ENCODE measurements around the gene ICOSLG.

ICOSLG gene

DNA sequence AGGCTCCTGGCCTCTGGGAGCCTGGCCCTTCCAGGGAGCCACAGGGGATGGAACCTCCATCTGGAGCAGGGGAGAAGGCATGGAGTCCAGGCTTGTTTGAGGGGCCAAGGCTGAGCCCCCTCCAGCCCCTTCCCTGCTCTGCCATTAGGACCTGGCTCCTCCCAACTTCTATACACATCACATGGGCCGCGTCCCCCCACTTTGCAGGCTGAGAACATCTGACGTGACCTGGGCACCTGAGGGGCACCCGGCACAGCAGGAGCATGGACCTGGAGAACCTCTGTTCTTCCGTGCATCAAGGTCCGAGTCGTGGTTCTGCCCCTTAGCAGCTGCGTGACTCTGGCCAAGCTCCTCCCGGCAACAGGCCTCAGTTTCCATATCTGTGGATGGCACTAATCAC lies 41.1 kb upstream of the ICOSLG start:
- Histone ChIP-seq H2AFZ (ENCODE audit: low read length, unreplicated experiment) (no peak overlapping the region), H3K4me3 (ENCODE audit: low read depth, low read length) (no peak overlapping the region), H3K27ac (ENCODE audit: low read depth, low read length) (no peak overlapping the region), H3K4me1 (ENCODE audit: control insufficient read depth, insufficient read depth, low read length, unreplicated experiment) (no peaks in the 10 kb centered on the region), H3K79me2 (ENCODE audit: control insufficient read depth, insufficient read depth, low read length, unreplicated experiment) (no peaks in the 10 kb centered on the region), H3K27me3 (ENCODE audit: insufficient read depth, low read length) (0 out of 2 replicates have a peak, but pooled peaks cover 4% of the 10 kb centered on the region), H3K36me3 (ENCODE audit: insufficient read depth, low read length) (no peaks in the 10 kb centered on the region)

DNA sequence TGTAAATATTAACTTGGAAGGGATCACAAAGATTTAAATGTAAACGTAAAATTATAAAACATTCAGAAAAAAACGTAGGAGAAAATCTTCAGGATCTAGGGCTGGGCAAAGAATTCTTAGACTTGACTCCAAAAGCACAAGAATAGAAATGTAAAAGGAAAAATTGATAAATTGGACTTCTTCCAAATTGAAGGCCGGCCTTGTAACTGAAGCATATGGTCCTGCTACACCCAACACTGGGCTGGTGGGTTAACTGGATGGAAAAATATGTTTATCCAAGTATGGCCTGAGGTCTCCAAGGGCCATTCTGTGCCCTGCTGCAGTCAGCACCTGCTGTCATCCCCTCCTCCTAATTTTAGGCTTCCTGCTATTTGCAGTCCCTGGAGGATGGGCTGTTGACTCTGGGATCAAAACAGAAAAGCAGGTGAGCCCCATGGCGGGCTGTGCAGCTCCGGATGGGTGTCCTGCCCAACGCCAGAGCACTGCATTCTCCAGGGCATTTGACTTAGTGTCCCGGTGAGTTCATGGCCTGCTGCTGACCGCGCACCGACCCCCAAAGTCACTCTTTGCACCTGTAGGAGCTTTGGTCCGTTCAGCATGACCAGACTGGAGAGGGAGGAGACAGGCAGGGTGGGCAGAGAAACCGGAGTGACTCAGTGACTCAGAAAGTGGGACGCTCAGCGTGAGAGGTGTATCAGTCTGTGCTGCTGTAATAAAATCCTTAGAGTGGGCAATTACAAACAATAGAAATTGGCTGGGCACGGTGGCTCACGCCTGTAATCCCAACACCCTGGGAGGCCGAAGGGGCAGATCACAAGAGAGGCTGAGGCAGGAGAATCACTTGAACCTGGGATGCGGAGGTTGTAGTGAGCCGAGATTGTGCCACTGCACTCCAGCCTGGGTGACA lies 38.9 kb upstream of the ICOSLG start:
- Histone ChIP-seq H3K4me3 (ENCODE audit: low read depth, low read length) (no peak overlapping the region), H2AFZ (ENCODE audit: low read length, unreplicated experiment) (no peak overlapping the region), H3K27me3 (ENCODE audit: insufficient read depth, low read length) (0 out of 2 replicates have a peak, but pooled peaks cover 5% of the 10 kb centered on the region), H3K4me1 (ENCODE audit: control insufficient read depth, insufficient read depth, low read length, unreplicated experiment) (no peaks in the 10 kb centered on the region), H3K79me2 (ENCODE audit: control insufficient read depth, insufficient read depth, low read length, unreplicated experiment) (no peaks in the 10 kb centered on the region), H3K27ac (ENCODE audit: low read depth, low read length) (no peak overlapping the region), H3K36me3 (ENCODE audit: insufficient read depth, low read length) (no peaks in the 10 kb centered on the region)

DNA sequence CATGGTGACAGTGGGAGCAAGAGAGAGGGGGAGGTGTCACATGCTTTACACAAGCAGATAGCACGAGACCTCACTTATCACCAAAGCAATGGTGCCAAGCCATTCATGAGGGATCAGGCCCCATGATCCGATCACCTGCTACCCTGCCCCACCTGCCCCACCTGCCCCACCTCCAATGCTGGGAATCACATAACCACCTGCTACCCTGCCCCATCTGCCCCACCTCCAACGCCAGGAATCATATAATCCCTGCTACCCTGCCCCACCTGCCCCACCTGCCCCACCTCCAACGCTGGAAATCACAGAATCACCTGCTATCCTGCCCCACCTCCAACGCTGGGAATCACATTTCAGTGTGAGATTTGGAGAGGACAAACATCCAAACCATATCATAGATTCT lies 34.3 kb upstream of the ICOSLG start:
- Histone ChIP-seq H3K36me3 (ENCODE audit: insufficient read depth, low read length) (no peaks in the 10 kb centered on the region), H3K4me1 (ENCODE audit: control insufficient read depth, insufficient read depth, low read length, unreplicated experiment) (no peaks in the 10 kb centered on the region), H3K27ac (ENCODE audit: low read depth, low read length) (no peak overlapping the region), H3K27me3 (ENCODE audit: insufficient read depth, low read length) (peaks cover 12% of the 10 kb centered on the region; the same call in 1 of the 2 replicates), H3K4me3 (ENCODE audit: low read depth, low read length) (no peak overlapping the region), H3K79me2 (ENCODE audit: control insufficient read depth, insufficient read depth, low read length, unreplicated experiment) (no peaks in the 10 kb centered on the region), H2AFZ (ENCODE audit: low read length, unreplicated experiment) (no peak overlapping the region)

DNA sequence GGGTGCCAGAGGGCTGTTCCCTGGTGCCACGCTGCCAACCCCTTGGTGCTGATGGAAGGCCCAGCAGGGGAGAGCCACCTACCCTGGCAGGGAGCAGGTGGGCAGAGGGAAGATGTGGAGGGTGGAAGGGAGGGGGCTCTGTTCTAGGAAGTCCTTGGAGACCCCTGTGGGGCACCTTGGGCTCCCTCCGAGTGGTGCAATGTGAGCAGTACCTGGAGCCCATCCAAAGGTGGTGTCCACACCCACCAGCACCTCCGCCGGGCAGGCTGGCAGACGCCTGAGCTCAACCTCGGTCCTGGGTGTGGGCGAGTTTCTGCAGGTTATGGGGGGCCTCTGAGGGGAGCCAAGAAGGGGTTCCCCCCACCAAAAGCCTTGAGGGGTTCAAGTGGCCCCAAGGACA lies 32.3 kb upstream of the ICOSLG start:
- no peaks in the 10 kb centered on the region for H3K4me1 ChIP-seq (ENCODE audit: control insufficient read depth, insufficient read depth, low read length, unreplicated experiment)
- no peaks in the 10 kb centered on the region for H3K79me2 ChIP-seq (ENCODE audit: control insufficient read depth, insufficient read depth, low read length, unreplicated experiment)
- H3K36me3 ChIP-seq (ENCODE audit: insufficient read depth, low read length) = no peaks in the 10 kb centered on the region
- peaks cover 12% of the 10 kb centered on the region; the same call in 1 of the 2 replicates for H3K27me3 ChIP-seq (ENCODE audit: insufficient read depth, low read length)
- H2AFZ ChIP-seq (ENCODE audit: low read length, unreplicated experiment) = no peak overlapping the region
- H3K27ac ChIP-seq (ENCODE audit: low read depth, low read length) = no peak overlapping the region
- H3K4me3 ChIP-seq (ENCODE audit: low read depth, low read length) = no peak overlapping the region

DNA sequence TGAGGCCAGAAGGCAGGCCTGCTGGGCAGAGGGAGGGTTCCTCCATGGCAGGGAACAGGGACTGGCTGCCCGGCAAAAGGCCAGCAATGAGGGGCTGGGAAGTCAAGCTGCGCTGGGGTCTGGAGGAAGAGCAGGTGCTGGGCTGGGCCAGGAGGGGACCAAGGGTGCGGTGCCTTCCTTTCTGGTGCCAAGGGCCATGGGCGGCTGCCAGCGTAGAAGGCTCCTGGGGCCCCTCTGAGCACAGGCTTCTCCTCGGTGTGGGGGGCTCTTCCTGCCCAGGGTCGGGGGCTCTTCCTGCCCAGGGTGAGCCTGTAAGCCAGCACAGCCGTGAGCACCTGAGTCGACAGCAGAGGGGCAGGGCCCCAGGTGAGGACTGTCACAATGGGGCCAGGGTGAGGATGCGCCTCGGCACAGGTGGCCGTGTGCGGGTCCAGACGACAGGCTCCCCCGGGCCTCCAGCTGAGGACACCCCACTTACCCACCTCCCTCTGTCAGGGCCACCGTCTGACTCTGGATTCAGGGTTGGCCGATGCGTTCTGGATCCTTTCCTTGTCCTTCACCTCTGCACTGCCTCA lies 31.6 kb upstream of the ICOSLG start:
- no peaks in the 10 kb centered on the region for H3K4me1 ChIP-seq (ENCODE audit: control insufficient read depth, insufficient read depth, low read length, unreplicated experiment)
- H3K27ac ChIP-seq (ENCODE audit: low read depth, low read length) = no peak overlapping the region
- H3K4me3 ChIP-seq (ENCODE audit: low read depth, low read length) = no peak overlapping the region
- no peak overlapping the region for H2AFZ ChIP-seq (ENCODE audit: low read length, unreplicated experiment)
- H3K27me3 ChIP-seq (ENCODE audit: insufficient read depth, low read length) = peaks cover 12% of the 10 kb centered on the region; the same call in 1 of the 2 replicates
- no peaks in the 10 kb centered on the region for H3K36me3 ChIP-seq (ENCODE audit: insufficient read depth, low read length)
- H3K79me2 ChIP-seq (ENCODE audit: control insufficient read depth, insufficient read depth, low read length, unreplicated experiment) = no peaks in the 10 kb centered on the region

DNA sequence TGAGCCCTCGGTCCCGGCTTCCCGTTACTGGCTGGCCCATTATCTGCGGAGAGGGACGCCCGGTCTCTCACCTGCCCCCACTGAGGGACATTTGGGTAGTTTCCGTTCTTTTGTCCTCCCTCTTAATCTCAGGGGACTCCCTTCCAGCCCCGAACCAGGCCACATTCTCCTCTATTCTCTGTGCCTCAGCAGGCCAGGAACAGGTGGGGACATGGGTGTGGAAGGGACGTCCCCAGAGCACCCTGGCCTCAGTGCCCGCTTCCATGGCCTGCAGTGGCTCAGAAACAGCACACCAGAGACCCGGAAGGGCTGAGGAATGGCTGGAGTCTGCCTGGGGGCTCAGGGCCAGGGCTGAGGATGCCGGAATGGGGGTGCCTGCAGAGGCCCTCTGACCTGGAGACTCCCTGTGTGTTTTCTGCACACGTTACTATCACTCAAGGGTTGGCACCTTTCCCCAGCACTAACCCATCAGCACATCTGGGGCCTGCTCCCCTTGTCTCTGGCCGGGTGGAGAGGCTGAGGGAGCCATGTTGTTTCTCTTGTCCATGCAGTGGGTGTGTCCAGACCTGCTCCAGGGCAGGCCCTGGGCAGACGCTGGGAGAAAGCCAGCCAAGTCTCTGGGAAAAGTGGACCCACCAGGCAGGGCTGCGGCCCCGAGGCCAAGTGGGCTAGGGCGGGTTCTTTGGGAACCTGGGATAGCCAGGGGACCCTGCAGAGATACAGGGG lies 31.0 kb upstream of the ICOSLG start:
- Histone ChIP-seq H3K27me3 (ENCODE audit: insufficient read depth, low read length) (peaks cover 12% of the 10 kb centered on the region; the same call in 1 of the 2 replicates), H3K36me3 (ENCODE audit: insufficient read depth, low read length) (no peaks in the 10 kb centered on the region), H3K79me2 (ENCODE audit: control insufficient read depth, insufficient read depth, low read length, unreplicated experiment) (no peaks in the 10 kb centered on the region), H3K4me1 (ENCODE audit: control insufficient read depth, insufficient read depth, low read length, unreplicated experiment) (no peaks in the 10 kb centered on the region), H2AFZ (ENCODE audit: low read length, unreplicated experiment) (no peak overlapping the region), H3K4me3 (ENCODE audit: low read depth, low read length) (no peak overlapping the region), H3K27ac (ENCODE audit: low read depth, low read length) (no peak overlapping the region)

DNA sequence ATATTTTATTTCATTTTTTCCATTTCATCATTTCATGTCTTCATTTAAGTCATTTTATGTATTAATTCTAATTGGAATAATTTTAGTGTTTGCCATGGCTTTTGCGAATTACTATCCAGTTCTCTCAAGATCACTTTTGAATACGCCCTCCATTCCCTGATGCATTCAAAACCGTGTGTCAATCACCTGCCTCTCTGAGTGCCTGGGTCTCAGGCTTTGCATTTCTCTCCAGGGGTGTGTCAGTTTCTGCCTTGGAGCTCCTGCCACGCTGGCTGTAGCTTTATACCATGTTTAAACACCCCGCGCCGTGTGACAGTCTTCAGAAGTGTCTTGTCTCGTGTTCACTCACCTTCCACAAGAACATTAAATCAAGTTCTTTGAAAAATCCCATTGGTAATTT lies 28.3 kb upstream of the ICOSLG start:
- no peak overlapping the region for H3K27ac ChIP-seq (ENCODE audit: low read depth, low read length)
- H3K79me2 ChIP-seq (ENCODE audit: control insufficient read depth, insufficient read depth, low read length, unreplicated experiment) = no peaks in the 10 kb centered on the region
- no peaks in the 10 kb centered on the region for H3K36me3 ChIP-seq (ENCODE audit: insufficient read depth, low read length)
- peaks cover 4% of the 10 kb centered on the region; the same call in 1 of the 2 replicates for H3K27me3 ChIP-seq (ENCODE audit: insufficient read depth, low read length)
- no peaks in the 10 kb centered on the region for H3K4me1 ChIP-seq (ENCODE audit: control insufficient read depth, insufficient read depth, low read length, unreplicated experiment)
- H2AFZ ChIP-seq (ENCODE audit: low read length, unreplicated experiment) = no peak overlapping the region
- H3K4me3 ChIP-seq (ENCODE audit: low read depth, low read length) = no peak overlapping the region

DNA sequence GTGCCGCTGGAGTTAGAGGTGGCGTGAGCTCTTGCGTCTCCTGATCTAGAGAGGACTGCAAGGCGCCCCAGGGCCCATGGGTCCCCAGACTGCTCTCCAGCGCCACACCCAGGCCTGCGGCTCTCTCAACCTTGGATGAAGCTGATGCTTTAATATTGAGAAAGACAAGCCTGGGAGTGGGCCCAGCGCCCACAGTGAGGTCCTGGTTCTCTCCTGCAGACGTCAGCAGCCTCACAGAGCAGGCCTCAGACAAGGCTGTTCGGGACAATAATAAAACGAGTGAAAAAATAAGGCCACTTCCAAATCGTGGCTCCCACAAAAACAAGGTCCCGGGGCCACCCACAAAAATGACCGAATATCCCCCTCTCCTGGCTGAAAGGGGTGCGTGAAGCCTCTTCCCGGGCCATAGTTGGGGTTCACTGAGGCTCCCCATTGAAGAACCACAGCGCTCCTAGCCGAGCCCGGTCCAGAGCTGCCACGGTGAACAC lies 27.0 kb upstream of the ICOSLG start:
- no peak overlapping the region for H2AFZ ChIP-seq (ENCODE audit: low read length, unreplicated experiment)
- no peaks in the 10 kb centered on the region for H3K79me2 ChIP-seq (ENCODE audit: control insufficient read depth, insufficient read depth, low read length, unreplicated experiment)
- no peaks in the 10 kb centered on the region for H3K36me3 ChIP-seq (ENCODE audit: insufficient read depth, low read length)
- H3K4me3 ChIP-seq (ENCODE audit: low read depth, low read length) = no peak overlapping the region
- H3K4me1 ChIP-seq (ENCODE audit: control insufficient read depth, insufficient read depth, low read length, unreplicated experiment) = no peaks in the 10 kb centered on the region
- H3K27ac ChIP-seq (ENCODE audit: low read depth, low read length) = no peak overlapping the region
- H3K27me3 ChIP-seq (ENCODE audit: insufficient read depth, low read length) = no peaks in the 10 kb centered on the region

DNA sequence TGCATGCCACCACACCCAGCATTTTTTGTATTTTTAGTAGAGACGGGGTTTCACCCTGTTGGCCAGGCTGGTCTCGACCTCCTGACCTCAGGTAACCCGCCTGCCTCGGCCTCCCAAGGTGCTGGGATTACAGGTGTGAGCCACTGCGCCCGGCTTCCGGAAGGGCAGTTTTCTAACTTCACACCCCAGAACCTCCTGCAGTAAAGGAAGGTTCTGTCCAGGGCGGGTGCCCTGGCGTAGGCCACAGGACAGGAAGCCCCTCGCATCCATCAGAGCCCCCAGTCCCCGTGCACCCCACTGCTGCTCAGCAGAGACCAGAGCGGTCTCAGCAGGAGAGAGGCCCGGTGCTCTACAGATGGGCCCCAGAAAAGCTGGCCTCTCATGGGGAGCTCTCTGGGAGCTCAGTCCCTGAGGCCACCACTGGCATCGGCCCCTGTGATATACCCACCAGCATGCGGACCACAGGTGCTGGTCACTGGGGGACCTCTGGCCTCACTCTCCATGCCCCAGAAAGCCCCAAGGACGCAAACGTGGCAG lies 25.1 kb upstream of the ICOSLG start:
- H3K4me1 ChIP-seq (ENCODE audit: control insufficient read depth, insufficient read depth, low read length, unreplicated experiment) = no peaks in the 10 kb centered on the region
- H3K79me2 ChIP-seq (ENCODE audit: control insufficient read depth, insufficient read depth, low read length, unreplicated experiment) = no peaks in the 10 kb centered on the region
- no peak overlapping the region for H3K4me3 ChIP-seq (ENCODE audit: low read depth, low read length)
- no peak overlapping the region for H2AFZ ChIP-seq (ENCODE audit: low read length, unreplicated experiment)
- no peaks in the 10 kb centered on the region for H3K27me3 ChIP-seq (ENCODE audit: insufficient read depth, low read length)
- no peaks in the 10 kb centered on the region for H3K36me3 ChIP-seq (ENCODE audit: insufficient read depth, low read length)
- H3K27ac ChIP-seq (ENCODE audit: low read depth, low read length) = no peak overlapping the region

DNA sequence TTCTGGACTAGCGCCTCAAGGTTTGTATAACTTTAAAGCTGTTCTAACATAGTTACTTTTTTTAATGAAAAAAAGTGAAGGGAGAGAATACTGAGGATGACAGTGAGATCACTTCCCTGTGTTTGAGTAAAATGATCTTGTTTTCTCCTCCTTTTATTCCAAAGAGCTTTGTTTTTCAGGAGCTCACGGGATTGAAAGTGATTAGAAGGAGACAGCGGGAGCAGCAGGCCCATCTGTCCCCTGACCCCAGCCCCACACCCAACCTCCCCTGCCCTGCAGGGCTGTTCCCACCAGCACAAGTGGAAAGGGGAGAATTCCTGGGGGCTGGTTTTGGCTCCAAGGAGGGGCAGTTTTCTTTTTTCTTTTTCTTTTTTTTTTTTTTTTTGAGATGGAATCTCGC lies 23.0 kb upstream of the ICOSLG start:
- Histone ChIP-seq H3K27ac (ENCODE audit: low read depth, low read length) (no peak overlapping the region), H3K27me3 (ENCODE audit: insufficient read depth, low read length) (no peaks in the 10 kb centered on the region), H3K79me2 (ENCODE audit: control insufficient read depth, insufficient read depth, low read length, unreplicated experiment) (no peaks in the 10 kb centered on the region), H3K4me1 (ENCODE audit: control insufficient read depth, insufficient read depth, low read length, unreplicated experiment) (no peaks in the 10 kb centered on the region), H3K36me3 (ENCODE audit: insufficient read depth, low read length) (no peaks in the 10 kb centered on the region), H3K4me3 (ENCODE audit: low read depth, low read length) (no peak overlapping the region), H2AFZ (ENCODE audit: low read length, unreplicated experiment) (no peak overlapping the region)
